ENCODE data around the gene RACGAP1.

Gene RACGAP1

GRCh38 chr12:49939307-49939706, 86.0 kb downstream of the RACGAP1 start:
- no peak for DNase-seq

Data from CD4-positive, alpha-beta T cell treated with Interleukin-1 beta for 1 hour (primary cell).